HG03342 (cell line): Measurements from ENCODE around the gene ITGB1BP1.

ENCODE experiments used
- ATAC-seq: cut with Tn5 transposase; IDR thresholded peaks from one replicate; pipeline ENCODE4 v1.9.1; 2021; ENCODE audit warnings: mild to moderate bottlenecking, moderate library complexity; ENCODE audit not compliant: unreplicated experiment

ITGB1BP1 gene

GRCh38 chr2:9380702-9381628 lies 42.4 kb downstream of the ITGB1BP1 start:
- no peak for ATAC-seq

- ATAC-seq: no peak
Measured at GRCh38 chr2:9379391-9379755, 44.0 kb downstream of the ITGB1BP1 start.

- no peak for ATAC-seq
Measured at GRCh38 chr2:9378433-9379390, 44.6 kb downstream of the ITGB1BP1 start.

- ATAC-seq: no peak
Measured at GRCh38 chr2:9377461-9378097, 45.7 kb downstream of the ITGB1BP1 start.

GRCh38 chr2:9375857-9376428 lies 47.4 kb downstream of the ITGB1BP1 start:
- ATAC-seq: no peak

- no peak for ATAC-seq
Measured at GRCh38 chr2:9374071-9374730, 49.1 kb downstream of the ITGB1BP1 start.

- no peak for ATAC-seq
Measured at GRCh38 chr2:9373476-9373875, 49.9 kb downstream of the ITGB1BP1 start.

- ATAC-seq: no peak
Measured at GRCh38 chr2:9373047-9373446, 50.3 kb downstream of the ITGB1BP1 start.

GRCh38 chr2:9370746-9371145 lies 52.6 kb downstream of the ITGB1BP1 start:
- ATAC-seq: no peak

GRCh38 chr2:9366026-9366425 lies 57.3 kb downstream of the ITGB1BP1 start:
- ATAC-seq: no peak

- no peak for ATAC-seq
Measured at GRCh38 chr2:9365498-9366019, 57.8 kb downstream of the ITGB1BP1 start.

- ATAC-seq: no peak
Measured at GRCh38 chr2:9364791-9365497, 58.4 kb downstream of the ITGB1BP1 start.

- no peak for ATAC-seq
Measured at GRCh38 chr2:9364373-9364772, 59.0 kb downstream of the ITGB1BP1 start.

- ATAC-seq: no peak
Measured at GRCh38 chr2:9360701-9361100, 62.6 kb downstream of the ITGB1BP1 start.

GRCh38 chr2:9360110-9360509 lies 63.2 kb downstream of the ITGB1BP1 start:
- no peak for ATAC-seq

GRCh38 chr2:9359463-9359862 lies 63.9 kb downstream of the ITGB1BP1 start:
- no peak for ATAC-seq

GRCh38 chr2:9358846-9359245 lies 64.5 kb downstream of the ITGB1BP1 start:
- ATAC-seq: no peak

- ATAC-seq: no peak
Measured at GRCh38 chr2:9356261-9356660, 67.1 kb downstream of the ITGB1BP1 start.

GRCh38 chr2:9355716-9356115 lies 67.6 kb downstream of the ITGB1BP1 start:
- no peak for ATAC-seq
